ENCODE results near the gene NLGN1.

Gene NLGN1

GRCh38 chr3:173814809-173815208, 417.3 kb downstream of the NLGN1 start:
- TF ChIP-seq, protein P1, sequence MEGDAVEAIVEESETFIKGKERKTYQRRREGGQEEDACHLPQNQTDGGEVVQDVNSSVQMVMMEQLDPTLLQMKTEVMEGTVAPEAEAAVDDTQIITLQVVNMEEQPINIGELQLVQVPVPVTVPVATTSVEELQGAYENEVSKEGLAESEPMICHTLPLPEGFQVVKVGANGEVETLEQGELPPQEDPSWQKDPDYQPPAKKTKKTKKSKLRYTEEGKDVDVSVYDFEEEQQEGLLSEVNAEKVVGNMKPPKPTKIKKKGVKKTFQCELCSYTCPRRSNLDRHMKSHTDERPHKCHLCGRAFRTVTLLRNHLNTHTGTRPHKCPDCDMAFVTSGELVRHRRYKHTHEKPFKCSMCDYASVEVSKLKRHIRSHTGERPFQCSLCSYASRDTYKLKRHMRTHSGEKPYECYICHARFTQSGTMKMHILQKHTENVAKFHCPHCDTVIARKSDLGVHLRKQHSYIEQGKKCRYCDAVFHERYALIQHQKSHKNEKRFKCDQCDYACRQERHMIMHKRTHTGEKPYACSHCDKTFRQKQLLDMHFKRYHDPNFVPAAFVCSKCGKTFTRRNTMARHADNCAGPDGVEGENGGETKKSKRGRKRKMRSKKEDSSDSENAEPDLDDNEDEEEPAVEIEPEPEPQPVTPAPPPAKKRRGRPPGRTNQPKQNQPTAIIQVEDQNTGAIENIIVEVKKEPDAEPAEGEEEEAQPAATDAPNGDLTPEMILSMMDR (IDR thresholded peaks at IDR 0.05; ENCODE audit: control insufficient read depth, extremely low read depth, insufficient read depth) = no peak
- no peak overlapping the region for H3K4me3 ChIP-seq (ENCODE audit: low read depth, low read length)
- DNase-seq (ENCODE audit: low read depth) = no peak

- TF ChIP-seq, protein P1 (IDR thresholded peaks at IDR 0.05; ENCODE audit: control insufficient read depth, extremely low read depth, insufficient read depth) = no peak
- no peak overlapping the region for H3K4me3 ChIP-seq (ENCODE audit: low read depth, low read length)
Observed at GRCh38 chr3:173819368-173819767, 421.8 kb downstream of the NLGN1 start.

GRCh38 chr3:173823911-173824460, 426.4 kb downstream of the NLGN1 start:
- TF ChIP-seq, protein P1 (IDR thresholded peaks at IDR 0.05; ENCODE audit: control insufficient read depth, extremely low read depth, insufficient read depth) = no peak
- no peak overlapping the region for H3K4me3 ChIP-seq (ENCODE audit: low read depth, low read length)
- DNase-seq (ENCODE audit: low read depth) = no peak

More at GRCh38 chr3:173819368-173819767, 421.8 kb downstream of the NLGN1 start:
- no peak for DNase-seq (ENCODE audit: low read depth)

DNA sequence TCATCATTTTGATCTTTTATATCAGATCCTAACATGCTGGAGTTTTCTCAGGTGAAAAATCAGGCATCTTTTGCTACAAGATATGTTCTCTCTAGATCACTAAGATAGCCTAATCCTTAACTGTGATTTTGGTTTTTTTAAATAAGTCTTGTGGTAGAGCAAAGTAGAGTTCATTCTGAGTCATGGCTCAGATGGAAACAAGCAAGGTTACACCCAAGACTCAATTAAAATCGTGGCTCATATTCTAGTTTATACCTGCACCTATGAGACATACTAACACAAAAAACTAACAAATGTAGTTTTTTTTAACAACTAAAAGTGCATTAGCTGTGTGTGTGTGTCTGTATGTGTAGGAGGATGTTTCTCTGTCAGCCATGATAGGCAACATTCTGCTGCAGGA, 428.2 kb downstream of the NLGN1 start:
- no peak for DNase-seq (ENCODE audit: low read depth)
- TF ChIP-seq, protein P1 (IDR thresholded peaks at IDR 0.05; ENCODE audit: control insufficient read depth, extremely low read depth, insufficient read depth) = no peak
- no peak overlapping the region for H3K4me3 ChIP-seq (ENCODE audit: low read depth, low read length)

DNA sequence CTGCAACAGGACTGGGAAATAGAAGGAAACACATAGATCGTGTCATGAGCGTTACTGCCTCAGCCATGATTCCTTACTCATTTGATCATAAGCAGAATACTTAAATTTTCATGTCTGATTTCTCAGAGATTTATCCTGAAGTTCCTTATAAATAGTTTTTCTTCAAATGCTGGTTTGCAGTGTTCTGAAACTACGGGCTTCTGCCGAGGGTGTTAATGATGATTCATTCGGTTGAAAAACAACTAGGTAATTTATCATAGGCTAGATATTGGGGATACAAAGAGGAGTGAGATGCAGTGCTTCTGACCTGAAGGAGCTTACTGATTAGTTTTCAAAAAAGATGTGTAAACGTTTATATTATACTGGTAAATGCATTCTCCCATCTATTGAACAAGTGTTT, 428.9 kb downstream of the NLGN1 start:
- no peak overlapping the region for H3K4me3 ChIP-seq (ENCODE audit: low read depth, low read length)
- TF ChIP-seq, protein P1 (IDR thresholded peaks at IDR 0.05; ENCODE audit: control insufficient read depth, extremely low read depth, insufficient read depth) = no peak
- no peak for DNase-seq (ENCODE audit: low read depth)

GRCh38 chr3:173826901-173827609, 429.5 kb downstream of the NLGN1 start:
- no peak overlapping the region for H3K4me3 ChIP-seq (ENCODE audit: low read depth, low read length)
- DNase-seq (ENCODE audit: low read depth) = no peak
- TF ChIP-seq, protein P1 (IDR thresholded peaks at IDR 0.05; ENCODE audit: control insufficient read depth, extremely low read depth, insufficient read depth) = no peak

GRCh38 chr3:173838644-173839043, 441.1 kb downstream of the NLGN1 start:
- H3K4me3 ChIP-seq (ENCODE audit: low read depth, low read length) = no peak overlapping the region
- no peak for DNase-seq (ENCODE audit: low read depth)
- TF ChIP-seq, protein P1 (IDR thresholded peaks at IDR 0.05; ENCODE audit: control insufficient read depth, extremely low read depth, insufficient read depth) = no peak
